ENCODE measurements around the gene CES1.

CES1 gene

DNA sequence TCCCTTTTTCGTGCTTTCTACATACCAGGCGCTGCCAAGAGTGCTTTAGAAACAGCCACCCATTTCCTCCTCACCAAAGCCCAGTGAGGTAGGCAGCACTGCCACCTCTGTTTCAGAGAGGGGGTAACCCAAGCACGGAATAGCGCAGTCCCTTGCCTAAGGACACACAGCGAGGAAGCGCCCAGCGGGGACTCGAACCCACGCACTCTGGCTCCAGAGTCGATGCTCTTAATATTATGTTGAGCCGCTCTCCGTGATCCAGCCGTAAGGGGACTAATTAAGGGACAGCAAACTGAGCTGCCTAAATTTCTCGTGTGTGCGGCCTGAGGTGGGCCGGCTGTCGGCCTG is 497 bp downstream of the CES1 start:
- TF ChIP-seq FOXM1 (IDR thresholded peaks at IDR 0.05; ENCODE audit: borderline replicate concordance, low read depth): no peak
- no peak for TF ChIP-seq USF1 (IDR thresholded peaks at IDR 0.05)
- no peak for TF ChIP-seq ZBTB7A (IDR thresholded peaks at IDR 0.05; ENCODE audit: low read depth)
- no peak for TF ChIP-seq CEBPB (IDR thresholded peaks at IDR 0.05)
- no peak for TF ChIP-seq EP300 (IDR thresholded peaks at IDR 0.05; ENCODE audit: borderline replicate concordance)
- TF ChIP-seq TAF1 (IDR thresholded peaks at IDR 0.05; ENCODE audit: low read depth): no peak
- TF ChIP-seq YY1 (IDR thresholded peaks at IDR 0.05; ENCODE audit: low read depth): no peak
- TF ChIP-seq CREB1 (IDR thresholded peaks at IDR 0.05; ENCODE audit: low read depth): no peak
- TF ChIP-seq, protein P1, sequence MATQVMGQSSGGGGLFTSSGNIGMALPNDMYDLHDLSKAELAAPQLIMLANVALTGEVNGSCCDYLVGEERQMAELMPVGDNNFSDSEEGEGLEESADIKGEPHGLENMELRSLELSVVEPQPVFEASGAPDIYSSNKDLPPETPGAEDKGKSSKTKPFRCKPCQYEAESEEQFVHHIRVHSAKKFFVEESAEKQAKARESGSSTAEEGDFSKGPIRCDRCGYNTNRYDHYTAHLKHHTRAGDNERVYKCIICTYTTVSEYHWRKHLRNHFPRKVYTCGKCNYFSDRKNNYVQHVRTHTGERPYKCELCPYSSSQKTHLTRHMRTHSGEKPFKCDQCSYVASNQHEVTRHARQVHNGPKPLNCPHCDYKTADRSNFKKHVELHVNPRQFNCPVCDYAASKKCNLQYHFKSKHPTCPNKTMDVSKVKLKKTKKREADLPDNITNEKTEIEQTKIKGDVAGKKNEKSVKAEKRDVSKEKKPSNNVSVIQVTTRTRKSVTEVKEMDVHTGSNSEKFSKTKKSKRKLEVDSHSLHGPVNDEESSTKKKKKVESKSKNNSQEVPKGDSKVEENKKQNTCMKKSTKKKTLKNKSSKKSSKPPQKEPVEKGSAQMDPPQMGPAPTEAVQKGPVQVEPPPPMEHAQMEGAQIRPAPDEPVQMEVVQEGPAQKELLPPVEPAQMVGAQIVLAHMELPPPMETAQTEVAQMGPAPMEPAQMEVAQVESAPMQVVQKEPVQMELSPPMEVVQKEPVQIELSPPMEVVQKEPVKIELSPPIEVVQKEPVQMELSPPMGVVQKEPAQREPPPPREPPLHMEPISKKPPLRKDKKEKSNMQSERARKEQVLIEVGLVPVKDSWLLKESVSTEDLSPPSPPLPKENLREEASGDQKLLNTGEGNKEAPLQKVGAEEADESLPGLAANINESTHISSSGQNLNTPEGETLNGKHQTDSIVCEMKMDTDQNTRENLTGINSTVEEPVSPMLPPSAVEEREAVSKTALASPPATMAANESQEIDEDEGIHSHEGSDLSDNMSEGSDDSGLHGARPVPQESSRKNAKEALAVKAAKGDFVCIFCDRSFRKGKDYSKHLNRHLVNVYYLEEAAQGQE (IDR thresholded peaks at IDR 0.05; ENCODE audit: low read depth): no peak
- TF ChIP-seq TCF12 (IDR thresholded peaks at IDR 0.05; ENCODE audit: low read depth): no peak
- no peak for TF ChIP-seq EGR1 (IDR thresholded peaks at IDR 0.05)
- TF ChIP-seq TEAD4 (IDR thresholded peaks at IDR 0.05): no peak
- TF ChIP-seq MAX (IDR thresholded peaks at IDR 0.05): no peak

GRCh38 chr16:55830658-55831294 is 2.1 kb downstream of the CES1 start:
- TF ChIP-seq TAF1 (IDR thresholded peaks at IDR 0.05; ENCODE audit: low read depth) (no peak), TCF12 (IDR thresholded peaks at IDR 0.05; ENCODE audit: low read depth) (no peak), EGR1 (IDR thresholded peaks at IDR 0.05) (no peak), CEBPB (IDR thresholded peaks at IDR 0.05) (no peak), RAD21 (IDR thresholded peaks at IDR 0.05; ENCODE audit: low read depth) (no peak), NFIC (IDR thresholded peaks at IDR 0.05) (no peak)

DNA sequence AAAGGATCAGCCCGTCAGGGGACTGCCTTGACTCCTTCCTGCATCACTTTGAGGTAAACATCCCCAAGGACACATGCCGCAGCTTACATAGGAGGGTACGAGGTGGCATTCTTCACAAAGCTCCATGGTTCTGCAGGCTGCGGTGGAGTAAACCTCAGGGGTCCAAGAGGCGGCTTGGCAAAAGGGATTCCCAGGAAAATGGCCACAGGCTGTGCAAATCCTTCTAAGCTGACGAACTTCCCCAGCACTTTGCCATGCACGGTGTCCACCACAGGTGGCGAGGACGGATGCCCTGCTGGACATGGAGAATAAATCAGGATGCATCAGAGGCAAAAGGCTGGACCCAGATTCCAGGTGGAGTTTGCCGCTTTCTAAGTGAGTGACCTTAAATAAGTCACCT is 4.2 kb downstream of the CES1 start:
- TF ChIP-seq, protein P1 (IDR thresholded peaks at IDR 0.05; ENCODE audit: low read depth): no peak
- TF ChIP-seq EGR1 (IDR thresholded peaks at IDR 0.05) (no peak), YY1 (IDR thresholded peaks at IDR 0.05; ENCODE audit: low read depth) (no peak), MAX (IDR thresholded peaks at IDR 0.05) (no peak)

DNA sequence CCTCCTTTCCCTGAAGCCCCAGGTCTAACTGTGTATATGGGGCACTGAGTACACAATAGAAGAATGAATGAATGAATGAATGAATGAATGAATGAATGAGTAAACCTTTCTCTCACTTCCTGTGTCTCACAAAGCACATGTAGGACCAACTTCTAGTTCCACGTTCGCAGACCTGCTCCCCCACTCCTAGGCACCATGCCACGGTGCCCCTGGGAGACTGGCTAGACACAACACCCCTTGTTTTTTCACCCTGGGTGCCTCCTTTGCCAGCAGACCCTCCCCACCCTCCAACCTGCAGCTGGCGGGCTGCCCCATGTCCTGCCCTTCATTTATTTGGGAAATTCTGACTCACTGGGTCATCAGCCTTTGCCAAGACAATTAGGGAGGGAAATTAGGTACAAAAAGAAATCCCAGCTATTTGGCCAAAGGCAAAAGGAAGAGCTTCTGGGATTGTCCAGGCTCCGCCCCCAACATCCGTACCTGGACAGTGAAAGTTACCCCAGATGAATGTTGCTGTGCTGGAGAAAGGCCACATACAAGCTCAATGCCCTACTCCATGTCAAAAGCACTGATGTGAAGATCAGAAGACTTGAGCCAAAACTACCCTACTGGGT is 7.7 kb downstream of the CES1 start:
- TF ChIP-seq RAD21 (IDR thresholded peaks at IDR 0.05; ENCODE audit: low read depth) (no peak), NFIC (IDR thresholded peaks at IDR 0.05) (no peak), TEAD4 (IDR thresholded peaks at IDR 0.05) (no peak), YY1 (IDR thresholded peaks at IDR 0.05; ENCODE audit: low read depth) (no peak), TCF12 (IDR thresholded peaks at IDR 0.05; ENCODE audit: low read depth) (no peak)
- TF ChIP-seq, protein P1 (IDR thresholded peaks at IDR 0.05; ENCODE audit: low read depth): no peak

GRCh38 chr16:55824473-55825000 is 8.4 kb downstream of the CES1 start:
- TF ChIP-seq MAX (IDR thresholded peaks at IDR 0.05): no peak
- no peak for TF ChIP-seq USF1 (IDR thresholded peaks at IDR 0.05)
- TF ChIP-seq EGR1 (IDR thresholded peaks at IDR 0.05): no peak
- no peak for TF ChIP-seq TEAD4 (IDR thresholded peaks at IDR 0.05)
- TF ChIP-seq NFIC (IDR thresholded peaks at IDR 0.05): no peak
- no peak for TF ChIP-seq FOXM1 (IDR thresholded peaks at IDR 0.05; ENCODE audit: borderline replicate concordance, low read depth)
- TF ChIP-seq YY1 (IDR thresholded peaks at IDR 0.05; ENCODE audit: low read depth): no peak
- no peak for TF ChIP-seq RAD21 (IDR thresholded peaks at IDR 0.05; ENCODE audit: low read depth)
- TF ChIP-seq TCF12 (IDR thresholded peaks at IDR 0.05; ENCODE audit: low read depth): no peak
- no peak for TF ChIP-seq ZBTB7A (IDR thresholded peaks at IDR 0.05; ENCODE audit: low read depth)
- TF ChIP-seq CEBPB (IDR thresholded peaks at IDR 0.05): no peak
- no peak for TF ChIP-seq CREB1 (IDR thresholded peaks at IDR 0.05; ENCODE audit: low read depth)
- TF ChIP-seq EP300 (IDR thresholded peaks at IDR 0.05; ENCODE audit: borderline replicate concordance): no peak
- no peak for TF ChIP-seq TAF1 (IDR thresholded peaks at IDR 0.05; ENCODE audit: low read depth)
- TF ChIP-seq, protein P1 (IDR thresholded peaks at IDR 0.05; ENCODE audit: low read depth): no peak

Measured in Ishikawa (cell line).